HEK293T (cell line): ENCODE data around the gene CYP1A1.

ENCODE experiments used
- CTCF ChIA-PET: fragments of 350-600 bp; formaldehyde crosslinking; extraction: SDS; loops from one replicate; lab custom pipeline; 2021; ENCODE audit warnings: antibody characterized with exemption, inconsistent platforms; lab: Yijun Ruan, JAX
- POLR2A ChIA-PET: fragments of 350-600 bp; formaldehyde crosslinking; extraction: SDS; loops from one replicate; lab custom pipeline; 2020; ENCODE audit warnings: antibody characterized with exemption, inconsistent platforms; lab: Yijun Ruan, JAX
- DNase-seq: peaks from one replicate; pipeline ENCODE4 v3.0.0; 2012; ENCODE audit warnings: mixed read lengths; ENCODE audit errors: extremely low spot score
- CTBP1 ChIP-seq: fragments of 450-650 bp; IDR thresholded peaks from 2 replicates; pipeline ENCODE4 v1.6.1; 2016; ENCODE audit warnings: borderline replicate concordance
- FOXA1 ChIP-seq: fragments of 450-650 bp; IDR thresholded peaks from 2 replicates; pipeline ENCODE4 v1.6.1; 2016; ENCODE audit warnings: mild to moderate bottlenecking
- FOXM1 ChIP-seq: fragments of 450-650 bp; IDR thresholded peaks from 2 replicates; pipeline ENCODE4 v1.6.1; 2017; ENCODE audit warnings: mild to moderate bottlenecking, borderline replicate concordance
- HDGF ChIP-seq: fragments of 450-650 bp; IDR thresholded peaks from 2 replicates; pipeline ENCODE4 v1.6.1; 2017; ENCODE audit warnings: antibody characterized with exemption, borderline replicate concordance
- L3MBTL2 ChIP-seq: fragments of 450-650 bp; conservative IDR thresholded peaks from 2 replicates; pipeline ENCODE4 v1.6.1; 2016; ENCODE audit warnings: mild to moderate bottlenecking
- LEF1 ChIP-seq: fragments of 450-650 bp; IDR thresholded peaks from 2 replicates; pipeline ENCODE4 v1.6.1; 2017; ENCODE audit warnings: mild to moderate bottlenecking, borderline replicate concordance
- NFRKB ChIP-seq: fragments of 450-650 bp; IDR thresholded peaks from 2 replicates; pipeline ENCODE4 v1.6.1; 2016; ENCODE audit warnings: mild to moderate bottlenecking, moderate library complexity
- SP1 ChIP-seq: fragments of 450-650 bp; IDR thresholded peaks from 2 replicates; pipeline ENCODE4 v1.6.1; 2017
- SUZ12 ChIP-seq: fragments of 450-650 bp; IDR thresholded peaks from 2 replicates; pipeline ENCODE4 v1.6.1; 2016; ENCODE audit warnings: mild to moderate bottlenecking
- TARDBP ChIP-seq: fragments of 450-650 bp; IDR thresholded peaks from 2 replicates; pipeline ENCODE4 v1.6.1; 2016

The CYP1A1 gene

GRCh38 chr15:74669627-74670026 lies 55.7 kb downstream of the CYP1A1 start:
- CTCF ChIA-PET: no interaction called here
- POLR2A ChIA-PET: interaction anchor here (1.1 kb wide), 1 partner anchor 27 kb away, joined by 3 read pairs; the partner anchor contains the start of gene EDC3
- DNase-seq: no peak
- TF ChIP-seq SUZ12: no peak
- no peak for TF ChIP-seq SP1
- TF ChIP-seq FOXA1: no peak
- TF ChIP-seq TARDBP: no peak
- no peak for TF ChIP-seq CTBP1
- no peak for TF ChIP-seq HDGF
- TF ChIP-seq L3MBTL2: no peak
- TF ChIP-seq FOXM1: no peak
- no peak for TF ChIP-seq LEF1
- TF ChIP-seq NFRKB: no peak
